ENCODE data around the gene PVALEF.

GRCh38 chr17:81180836-81181810, 15.8 kb downstream of the PVALEF start:
- TF ChIP-seq, protein P1, sequence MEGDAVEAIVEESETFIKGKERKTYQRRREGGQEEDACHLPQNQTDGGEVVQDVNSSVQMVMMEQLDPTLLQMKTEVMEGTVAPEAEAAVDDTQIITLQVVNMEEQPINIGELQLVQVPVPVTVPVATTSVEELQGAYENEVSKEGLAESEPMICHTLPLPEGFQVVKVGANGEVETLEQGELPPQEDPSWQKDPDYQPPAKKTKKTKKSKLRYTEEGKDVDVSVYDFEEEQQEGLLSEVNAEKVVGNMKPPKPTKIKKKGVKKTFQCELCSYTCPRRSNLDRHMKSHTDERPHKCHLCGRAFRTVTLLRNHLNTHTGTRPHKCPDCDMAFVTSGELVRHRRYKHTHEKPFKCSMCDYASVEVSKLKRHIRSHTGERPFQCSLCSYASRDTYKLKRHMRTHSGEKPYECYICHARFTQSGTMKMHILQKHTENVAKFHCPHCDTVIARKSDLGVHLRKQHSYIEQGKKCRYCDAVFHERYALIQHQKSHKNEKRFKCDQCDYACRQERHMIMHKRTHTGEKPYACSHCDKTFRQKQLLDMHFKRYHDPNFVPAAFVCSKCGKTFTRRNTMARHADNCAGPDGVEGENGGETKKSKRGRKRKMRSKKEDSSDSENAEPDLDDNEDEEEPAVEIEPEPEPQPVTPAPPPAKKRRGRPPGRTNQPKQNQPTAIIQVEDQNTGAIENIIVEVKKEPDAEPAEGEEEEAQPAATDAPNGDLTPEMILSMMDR (IDR thresholded peaks at IDR 0.05) = no peak
- no peak for TF ChIP-seq ZFX (IDR thresholded peaks at IDR 0.05; ENCODE audit: borderline replicate concordance)
